GM18505 (cell line): ENCODE data around the gene PLEKHM1.

ENCODE experiments used
- ATAC-seq: cut with Tn5 transposase; IDR thresholded peaks from one replicate; pipeline ENCODE4 v1.9.1; 2021; ENCODE audit not compliant: unreplicated experiment
- POLR2A ChIP-seq: IDR thresholded peaks from 4 replicates; pipeline ENCODE4 v1.6.1; 2011; ENCODE audit warnings: borderline replicate concordance; ENCODE audit not compliant: insufficient read depth, insufficient read length; ENCODE audit errors: extremely low read depth

Gene PLEKHM1

DNA sequence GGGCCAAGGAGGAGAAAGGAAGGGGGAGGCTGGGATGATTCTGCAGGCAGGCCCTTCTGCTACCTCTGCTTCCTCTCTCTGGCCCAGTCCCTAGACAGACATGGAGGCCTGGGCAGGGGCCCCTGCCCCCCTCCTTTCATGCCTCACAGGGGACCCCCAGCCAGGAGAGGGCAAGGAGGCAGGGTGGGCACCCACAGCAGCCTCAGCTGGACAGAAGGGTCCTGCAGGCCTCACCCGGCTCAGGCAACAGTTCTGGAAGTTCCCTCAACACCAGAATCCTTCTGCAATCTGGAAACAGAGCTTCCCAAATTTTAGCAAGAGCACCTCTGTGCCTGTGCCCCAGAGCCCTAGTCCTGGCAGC lies 66.6 kb downstream of the PLEKHM1 start:
- no peak for ATAC-seq
- TF ChIP-seq POLR2A, result no peak

DNA sequence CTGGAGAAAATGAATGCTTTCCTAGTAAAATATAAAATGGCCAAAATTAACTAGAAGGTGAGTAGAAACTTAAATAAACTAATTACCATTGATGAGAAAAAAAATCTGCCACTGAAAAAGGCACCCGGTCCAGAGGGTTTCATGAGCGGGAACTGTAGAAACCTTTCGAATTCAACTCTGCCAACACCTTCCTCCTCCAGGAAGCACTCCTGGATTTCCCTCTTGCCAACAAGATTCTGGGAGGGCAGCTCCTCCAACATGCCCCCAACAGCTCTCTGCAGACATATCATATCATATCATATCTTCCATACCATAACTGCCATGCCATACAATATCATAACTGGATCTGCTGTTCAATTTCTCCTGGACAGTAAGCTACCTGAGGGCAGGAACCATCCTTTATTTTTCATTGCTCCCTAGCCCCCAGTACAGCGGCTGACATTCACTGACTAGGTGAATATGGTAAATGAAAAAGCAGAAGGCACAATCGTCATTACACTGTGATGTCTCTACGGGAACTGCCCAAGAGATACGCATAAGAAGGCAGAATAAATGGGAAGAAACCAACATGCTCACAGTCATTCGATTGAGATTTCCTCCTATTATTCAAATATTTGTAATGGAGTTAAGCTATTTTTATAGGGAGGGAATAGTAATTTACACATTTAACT lies 67.1 kb downstream of the PLEKHM1 start:
- no peak for ATAC-seq
- TF ChIP-seq POLR2A, result no peak

DNA sequence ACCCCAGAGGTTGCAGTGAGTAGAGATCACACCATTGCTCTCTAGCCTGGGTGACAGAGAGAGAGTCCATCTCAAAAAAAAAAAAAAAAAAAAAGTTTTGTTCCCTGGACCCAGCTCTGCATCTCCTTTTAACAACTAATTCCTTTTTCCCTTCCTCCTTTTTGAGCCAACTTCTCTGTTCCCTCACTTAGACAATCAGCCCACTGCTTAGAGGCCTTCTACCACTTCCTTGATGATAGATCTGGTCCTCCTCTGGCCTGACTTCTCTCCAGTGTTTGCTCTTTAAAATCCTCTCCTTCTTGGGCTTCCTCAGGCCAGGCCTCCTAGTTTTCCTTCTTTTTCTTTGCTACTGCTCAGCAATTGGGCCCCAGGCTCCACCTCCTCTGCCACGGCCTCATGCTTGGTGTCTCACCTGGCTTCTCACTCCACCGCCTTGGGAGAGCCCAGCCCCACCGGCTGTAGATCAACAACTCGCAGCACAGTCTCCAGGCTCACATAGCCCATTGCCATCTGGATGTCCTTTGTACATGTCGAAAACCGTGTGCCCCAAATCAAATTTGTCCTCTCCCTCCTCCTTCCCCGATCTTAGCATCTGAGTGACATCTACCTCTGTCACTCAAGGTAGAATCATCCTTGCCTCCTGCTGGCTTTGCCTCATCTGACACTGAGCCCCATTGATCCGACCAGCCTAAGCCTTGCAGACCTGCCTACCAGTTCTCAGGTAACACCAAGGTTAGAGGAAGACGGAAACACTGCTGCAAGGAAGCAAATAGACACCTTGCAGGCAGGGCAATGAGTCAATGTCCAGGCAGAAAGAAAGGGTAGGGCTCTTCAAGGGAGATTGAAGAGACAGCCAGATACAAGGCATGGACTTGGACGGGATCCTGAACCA lies 75.3 kb downstream of the PLEKHM1 start:
- no peak for TF ChIP-seq POLR2A
- ATAC-seq, result no peak

DNA sequence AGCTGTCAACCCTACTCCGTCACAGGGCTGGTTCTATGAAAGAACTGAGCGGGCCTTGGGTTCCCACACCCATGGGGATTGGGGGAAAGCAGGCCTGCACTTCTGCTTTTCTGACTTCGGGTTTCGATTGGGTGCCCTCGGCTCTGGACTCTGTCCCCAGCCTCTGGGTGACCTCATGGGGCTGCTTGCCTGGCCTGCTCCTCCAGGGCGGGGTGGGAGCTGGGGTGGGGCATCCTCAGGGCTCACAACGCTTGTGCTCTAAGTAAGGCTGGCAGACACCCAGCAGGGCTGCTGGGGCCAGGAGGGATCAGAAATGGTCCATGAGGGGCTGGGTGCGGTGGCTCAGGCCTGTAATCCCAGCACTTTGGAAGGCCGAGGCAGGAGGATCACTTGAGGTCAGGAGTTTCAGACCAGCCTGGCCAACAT lies 77.0 kb downstream of the PLEKHM1 start:
- TF ChIP-seq POLR2A, result no peak
- ATAC-seq, result no peak

DNA sequence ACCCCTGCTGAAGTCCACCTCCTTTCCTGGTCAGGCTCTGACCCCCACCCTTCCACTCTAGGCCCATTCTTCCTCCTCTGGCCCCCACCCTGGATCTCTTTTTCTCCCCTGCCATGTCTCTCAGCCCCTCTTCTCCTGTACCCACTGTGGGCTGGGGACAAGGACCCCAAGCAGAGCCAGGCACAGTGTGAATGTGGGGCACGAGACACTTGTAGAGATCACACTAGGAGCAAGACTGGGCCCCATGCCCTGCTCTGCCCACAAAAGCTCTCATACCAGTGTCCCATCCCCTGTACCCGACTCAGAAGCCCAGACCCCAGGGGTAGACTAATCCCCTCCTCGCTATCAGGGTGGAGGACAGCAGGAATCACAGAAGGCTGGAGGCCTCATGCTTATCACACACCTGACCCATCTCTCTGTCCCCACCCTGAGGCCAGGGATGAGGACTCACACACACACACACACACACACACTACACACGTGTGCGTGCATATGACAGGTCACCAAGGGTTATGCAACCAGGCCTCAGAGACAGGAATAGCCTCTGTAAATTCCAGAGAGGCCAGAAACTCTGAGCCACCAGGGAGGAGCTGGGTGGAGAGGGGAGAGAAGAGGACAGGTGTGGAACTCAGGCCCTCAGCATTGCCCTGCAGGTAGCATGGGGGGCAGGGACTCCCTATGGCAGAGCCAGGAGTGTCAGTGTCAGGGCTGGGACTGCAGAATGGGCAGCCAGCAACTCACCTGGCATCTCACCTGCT lies 79.0 kb downstream of the PLEKHM1 start:
- no peak for TF ChIP-seq POLR2A
- no peak for ATAC-seq

DNA sequence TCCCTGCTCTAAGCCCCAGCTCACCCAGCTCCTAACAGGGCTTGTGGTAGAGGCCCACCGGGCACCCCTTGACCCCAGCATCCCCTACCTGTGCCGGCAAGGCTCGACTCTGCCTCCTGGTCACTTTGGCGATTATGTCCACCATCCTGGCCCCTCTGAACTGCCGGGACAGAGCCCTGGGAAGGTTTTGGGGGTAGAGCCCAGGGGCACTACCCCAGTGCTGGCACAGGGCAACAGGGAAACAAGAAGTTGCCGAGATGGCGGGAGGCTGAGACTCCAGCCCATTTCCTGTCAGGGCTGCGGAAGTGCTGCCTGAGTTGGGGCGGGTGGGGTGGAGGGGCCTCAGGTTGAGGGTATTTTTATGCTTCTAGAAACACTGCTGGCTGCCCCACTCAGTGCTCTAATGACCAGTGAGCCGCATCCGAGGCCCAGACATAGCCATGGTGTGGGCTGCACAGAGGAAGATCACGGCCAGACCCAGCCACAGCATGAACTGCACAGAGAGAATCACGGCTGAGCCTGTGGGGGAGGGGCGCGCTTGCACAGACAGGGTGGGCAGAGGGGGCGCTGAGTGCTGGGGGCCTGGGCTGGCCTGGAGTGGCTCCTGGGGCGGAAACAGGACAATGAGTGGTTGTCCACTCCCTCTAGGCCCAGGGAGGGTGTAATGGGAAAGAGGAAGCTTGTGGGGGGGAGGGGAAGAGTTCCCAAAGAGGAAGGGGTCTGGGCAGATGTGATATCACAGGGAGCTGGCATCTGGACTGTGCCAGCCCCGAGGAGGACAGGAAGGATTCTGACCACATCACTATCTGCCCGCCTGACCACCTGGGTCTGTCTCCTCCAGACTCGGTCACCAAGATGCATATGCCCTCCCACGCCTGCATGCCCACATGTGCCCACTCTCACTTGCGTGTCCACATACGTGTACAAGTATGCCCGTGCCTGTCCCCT lies 80.1 kb downstream of the PLEKHM1 start:
- ATAC-seq, result no peak
- TF ChIP-seq POLR2A, result peak; percentile 69

DNA sequence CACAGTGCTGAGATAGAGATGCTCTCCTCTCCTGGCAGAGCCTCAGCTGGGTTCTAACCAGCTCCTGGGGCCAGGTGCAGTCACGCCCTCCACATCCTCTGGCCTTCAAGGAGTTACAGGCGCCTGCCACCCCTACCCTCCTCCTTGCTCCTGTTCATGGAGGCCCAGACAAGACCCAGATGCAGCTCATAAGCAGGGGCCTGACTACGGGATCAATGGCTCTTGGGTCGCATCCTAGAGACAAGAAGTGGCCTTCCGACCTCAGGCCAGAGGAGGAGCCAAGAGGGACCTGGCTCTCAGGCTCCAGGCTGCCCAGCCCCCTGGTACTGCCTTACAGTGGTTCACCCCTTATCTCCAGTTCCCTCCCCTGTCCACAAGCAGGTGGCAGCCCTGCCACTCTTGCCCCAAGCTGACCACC lies 80.9 kb downstream of the PLEKHM1 start:
- no peak for ATAC-seq
- TF ChIP-seq POLR2A, result no peak

DNA sequence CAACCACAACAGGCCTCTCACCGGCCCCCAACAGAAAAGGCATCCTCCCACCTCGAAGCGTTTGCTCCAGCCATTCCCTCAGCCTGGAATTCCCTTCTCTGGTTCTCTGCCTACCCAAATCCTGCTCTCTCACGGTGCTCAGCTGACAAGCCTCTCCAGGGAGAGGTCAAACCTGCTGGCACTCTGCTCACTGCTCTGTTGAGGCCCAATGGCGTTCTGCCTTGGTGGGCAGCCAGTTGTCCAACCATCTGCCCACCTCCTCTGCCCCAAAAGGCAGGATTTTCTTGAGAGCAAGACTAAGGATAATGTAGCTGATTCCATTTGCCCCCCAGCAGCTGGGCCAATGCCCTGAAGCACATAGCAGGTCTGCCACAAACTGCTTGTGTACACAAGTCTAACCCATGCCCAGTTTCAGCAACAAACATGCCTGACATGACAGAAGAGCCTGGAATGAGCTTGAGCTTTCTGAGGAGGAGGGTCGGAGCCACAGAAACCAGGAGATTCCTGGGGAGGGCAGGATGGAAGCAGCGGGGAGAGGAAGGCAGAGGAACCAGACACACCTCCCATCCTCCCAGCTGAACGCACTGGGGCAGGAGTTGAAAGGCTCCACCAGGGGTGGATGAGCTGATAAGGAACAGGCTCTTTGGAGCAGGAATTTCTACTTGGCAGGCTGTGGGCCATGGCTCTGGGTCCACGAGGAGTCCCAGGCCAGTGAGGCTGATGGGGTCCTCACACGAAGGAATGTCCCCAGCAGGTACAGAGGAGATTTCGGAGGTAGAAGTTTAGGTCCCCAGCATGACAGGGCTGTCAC lies 81.7 kb downstream of the PLEKHM1 start:
- no peak for TF ChIP-seq POLR2A
- no peak for ATAC-seq

DNA sequence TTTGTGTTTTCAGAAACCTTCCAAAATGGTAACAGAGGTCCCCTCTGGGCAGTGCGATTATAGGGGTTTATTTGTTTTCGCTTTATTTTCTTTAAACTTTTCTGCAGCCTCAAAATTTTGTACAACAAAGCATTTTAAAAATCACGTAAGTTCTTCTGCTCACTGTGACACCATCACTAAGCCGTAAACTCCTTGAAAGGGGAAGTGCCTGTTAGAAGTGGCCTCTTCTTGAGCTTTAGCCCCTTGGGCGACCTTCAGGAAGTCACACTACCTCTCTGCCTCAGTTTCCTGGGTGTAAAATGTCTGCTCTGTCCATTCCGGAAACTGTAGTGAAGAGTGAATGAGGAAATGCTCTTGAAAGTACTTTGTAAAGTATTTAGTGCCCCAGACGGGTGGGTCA lies 84.4 kb downstream of the PLEKHM1 start:
- TF ChIP-seq POLR2A, result no peak
- ATAC-seq, result no peak

DNA sequence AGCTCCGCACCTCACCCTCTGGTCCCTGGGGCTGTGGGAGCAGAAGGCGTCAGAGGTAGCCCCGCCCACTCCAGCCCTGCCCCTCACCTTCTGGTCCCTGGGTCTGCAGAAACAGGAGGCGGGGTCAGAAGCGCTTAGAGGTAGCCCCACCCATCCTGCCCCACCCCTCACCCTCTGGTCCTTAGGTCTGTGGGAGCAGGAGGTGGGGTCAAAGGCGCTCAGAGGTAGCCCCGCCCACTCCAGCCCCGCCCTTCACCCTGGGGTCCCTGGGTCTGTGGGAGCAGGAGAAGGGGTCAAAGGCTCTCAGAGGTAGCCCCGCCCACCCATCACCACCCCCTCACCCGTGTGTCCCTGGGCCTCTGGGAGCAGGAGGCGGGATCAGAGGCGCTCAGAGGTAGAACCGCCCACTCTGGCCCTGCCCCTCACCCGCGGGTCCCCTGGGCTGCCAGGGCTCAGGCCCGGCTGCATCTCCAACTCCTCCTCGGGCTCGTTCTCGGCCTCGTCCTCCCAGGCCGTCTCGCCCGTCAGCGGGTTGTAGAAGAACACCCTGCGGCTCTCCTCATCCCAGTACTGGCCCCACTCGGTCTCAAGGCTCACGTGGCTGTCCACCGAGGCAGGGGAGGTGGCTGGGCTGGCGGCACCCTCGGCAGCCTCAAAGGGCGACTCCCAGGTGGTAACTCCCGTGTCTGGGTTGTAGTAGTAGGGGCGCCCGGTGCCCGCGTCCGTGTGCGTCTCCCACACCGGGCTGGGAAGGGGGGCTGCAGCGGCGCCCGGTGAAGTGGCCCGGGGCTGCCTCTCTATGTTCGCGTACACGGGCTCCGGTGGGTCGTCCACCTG lies 85.1 kb downstream of the PLEKHM1 start:
- ATAC-seq, result no peak
- TF ChIP-seq POLR2A, result no peak

DNA sequence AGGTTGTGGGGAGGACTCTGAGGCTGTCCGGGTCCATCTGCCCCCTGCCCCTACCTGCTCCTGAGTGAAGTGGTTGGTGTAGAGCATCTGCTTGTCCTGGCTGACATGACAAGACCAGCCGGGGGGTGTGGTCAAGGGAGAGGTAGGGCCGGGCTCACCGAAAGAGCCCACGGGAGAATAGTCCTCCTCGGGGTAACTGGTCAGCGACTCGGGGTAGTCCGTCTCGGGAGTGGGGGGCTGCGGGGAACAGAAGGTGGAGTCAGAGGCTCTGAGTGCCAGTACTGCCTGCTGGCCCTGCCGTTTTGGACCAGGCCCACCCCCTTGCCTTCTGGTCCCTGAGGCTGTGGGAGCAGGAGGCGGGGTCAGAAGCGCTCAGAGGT lies 85.7 kb downstream of the PLEKHM1 start:
- no peak for TF ChIP-seq POLR2A
- ATAC-seq, result no peak
